HCT116 (cell line): ENCODE measurements around the gene DHRS13. TPM values are rescaled to one million over a fixed set of nuclear protein-coding genes. Genes with fewer than 3 reads are reported as not detected.

Experiments
- ATAC-seq: fragments of 200-7000 bp; cut with Tn5 transposase; 2 replicates; pipeline ENCODE4 v1.9.1; 2020; ENCODE audit warnings: mild to moderate bottlenecking, moderate library complexity
- BruUV-seq: library from RNA; stranded (reverse); fragments of 400-500 nt; replicated peaks from 2 replicates; lab custom pipeline; 2021; lab: Mats Ljungman, UMichigan
- CTCF ChIA-PET: fragments of 300-600 bp; sonication (Branson Sonifier 250); formaldehyde crosslinking; loops from one replicate; lab custom pipeline; 2021; ENCODE audit warnings: antibody characterized with exemption; lab: Charles Lee
- POLR2A ChIA-PET: fragments of 300-600, 350-600 bp; sonication (Branson Sonifier 250); formaldehyde crosslinking; loops from one replicate; lab custom pipeline; 2021; ENCODE audit warnings: antibody characterized with exemption; lab: Charles Lee
- RAD21 ChIA-PET, 2 experiments: fragments of 300-600 bp; sonication (Branson Sonifier 250); formaldehyde crosslinking; loops; one replicate each; lab custom pipeline; 2023; ENCODE audit warnings: low total read pairs in 2 of 2; ENCODE audit not compliant: uncharacterized antibody in 2 of 2, unreplicated experiment in 2 of 2, low non-redundant PET in 1 of 2; lab: Charles Lee
- DNase-seq: peaks from one replicate; pipeline ENCODE4 v3.0.0-alpha.2; 2010; ENCODE audit warnings: low read depth, low spot score
- H2AFZ ChIP-seq: fragments of 200-600 bp; shearing (Covaris generic), sonication (generic); 2 replicates; pipeline ENCODE4 v1.6.1; 2017; ENCODE audit warnings: low read depth, mixed run types, mixed read lengths, antibody characterized with exemption, low read length; ENCODE audit not compliant: poor library complexity, severe bottlenecking
- H3K27ac ChIP-seq: 2 replicates; pipeline ENCODE4 v1.5.1; 2012; ENCODE audit warnings: low read depth, low read length
- H3K27me3 ChIP-seq: fragments of 200-600 bp; sonication (generic); 2 replicates; pipeline ENCODE4 v1.6.1; 2016; ENCODE audit warnings: mixed run types, low read length, mixed read lengths; ENCODE audit not compliant: insufficient read depth
- H3K36me3 ChIP-seq, 2 experiments: fragments of 200-500 bp in 1 of 2; fragments of 200-600 bp in 1 of 2; sonication (Bioruptor generic) in 1 of 2; sonication (generic) in 1 of 2; 2 replicates each; pipeline versions ENCODE4 v1.5.1 to v1.6.1; 2014 to 2016; ENCODE audit warnings: low read length in 2 of 2, inconsistent platforms in 1 of 2, mixed read lengths in 1 of 2, mixed run types in 1 of 2; ENCODE audit not compliant: insufficient read depth in 2 of 2, control insufficient read depth in 1 of 2
- H3K4me1 ChIP-seq, 2 experiments: fragments of 200-600 bp in 1 of 2; sonication (generic) in 1 of 2; 2 replicates each; pipeline versions ENCODE4 v1.5.1 to v1.6.1; 2012 to 2017; ENCODE audit warnings: low read length in 2 of 2, inconsistent platforms in 1 of 2, mild to moderate bottlenecking in 1 of 2, mixed read lengths in 1 of 2, mixed run types in 1 of 2, moderate library complexity in 1 of 2; ENCODE audit not compliant: insufficient read depth in 2 of 2, control insufficient read depth in 1 of 2
- H3K4me2 ChIP-seq: fragments of 200-600 bp; sonication (generic); 2 replicates; pipeline ENCODE4 v1.6.1; 2017; ENCODE audit warnings: mixed run types, low read length, mixed read lengths
- H3K4me3 ChIP-seq, 2 experiments: fragments of 200-600 bp in 1 of 2; sonication (generic) in 1 of 2; replicated peaks in 1 of 2; 2 replicates each; pipeline ENCODE4 v1.5.1; 2011 to 2016; ENCODE audit warnings: low read length in 2 of 2, control low read depth in 1 of 2, low read depth in 1 of 2, mild to moderate bottlenecking in 1 of 2, mixed read lengths in 1 of 2, mixed run types in 1 of 2
- H3K79me2 ChIP-seq: fragments of 200-600 bp; sonication (generic); 2 replicates; pipeline ENCODE4 v1.6.1; 2017; ENCODE audit warnings: mild to moderate bottlenecking, mixed run types, low read length, moderate library complexity, mixed read lengths; ENCODE audit not compliant: insufficient read depth
- H3K9ac ChIP-seq: fragments of 200-600 bp; sonication (generic); 2 replicates; pipeline ENCODE4 v1.6.1; 2016; ENCODE audit warnings: low read length, mixed read lengths
- H3K9me2 ChIP-seq: fragments of 200-600 bp; sonication (generic), shearing (Covaris generic); 2 replicates; pipeline ENCODE4 v1.6.1; 2017; ENCODE audit warnings: mixed run types, mild to moderate bottlenecking, moderate library complexity; ENCODE audit not compliant: insufficient read depth
- H3K9me3 ChIP-seq, 2 experiments: fragments of 200-500 bp in 1 of 2; fragments of 200-600 bp in 1 of 2; sonication (Bioruptor generic) in 1 of 2; sonication (generic) in 1 of 2; 2 replicates each; pipeline ENCODE4 v1.6.1; 2014 to 2017; ENCODE audit warnings: low read length in 2 of 2, mixed read lengths in 2 of 2, inconsistent platforms in 1 of 2, low read depth in 1 of 2, mild to moderate bottlenecking in 1 of 2, mixed run types in 1 of 2, moderate library complexity in 1 of 2; ENCODE audit not compliant: control insufficient read depth in 1 of 2, insufficient read depth in 1 of 2
- H4K20me1 ChIP-seq: fragments of 200-600 bp; sonication (generic), shearing (Covaris generic); 2 replicates; pipeline ENCODE4 v1.6.1; 2017; ENCODE audit warnings: mixed run types, mild to moderate bottlenecking, moderate library complexity; ENCODE audit not compliant: insufficient read depth
- CBX3 ChIP-seq: IDR thresholded peaks from 2 replicates; pipeline ENCODE4 v1.6.1; 2012; ENCODE audit warnings: low read depth
- CTCF ChIP-seq, 3 experiments: fragments of 200-600 bp in 1 of 3; sonication (generic) in 1 of 3; IDR thresholded peaks in 2 of 3; conservative IDR thresholded peaks in 1 of 3; 2 replicates each; pipeline ENCODE4 v1.5.1; 2012 to 2017; ENCODE audit warnings: low read depth in 2 of 3, low read length in 2 of 3, antibody characterized with exemption in 1 of 3, borderline replicate concordance in 1 of 3, control low read depth in 1 of 3, mild to moderate bottlenecking in 1 of 3, mixed read lengths in 1 of 3, mixed run types in 1 of 3, moderate library complexity in 1 of 3; ENCODE audit not compliant: insufficient read depth in 1 of 3
- EGR1 ChIP-seq: IDR thresholded peaks from 2 replicates; pipeline ENCODE4 v1.6.1; 2012; ENCODE audit warnings: low read depth
- ELF1 ChIP-seq: IDR thresholded peaks from 2 replicates; pipeline ENCODE4 v1.6.1; 2012; ENCODE audit warnings: low read depth, borderline replicate concordance
- FOSL1 ChIP-seq: IDR thresholded peaks from 2 replicates; pipeline ENCODE4 v1.6.1; 2012; ENCODE audit warnings: low read depth
- POLR2A ChIP-seq: IDR thresholded peaks from 2 replicates; pipeline ENCODE4 v1.7.0; 2011; ENCODE audit warnings: borderline replicate concordance; ENCODE audit not compliant: insufficient read depth, insufficient read length; ENCODE audit errors: extremely low read depth
- POLR2AphosphoS5 ChIP-seq: IDR thresholded peaks from 2 replicates; pipeline ENCODE4 v1.6.1; 2011; ENCODE audit warnings: mild to moderate bottlenecking, low read depth, low read length, moderate library complexity
- intact Hi-C: fragments of 100-400 bp; cut with micrococcal nuclease; formaldehyde crosslinking; loops from 2 replicates; pipeline ENCODE4 v1.10.0; 2022
- total RNA-seq: library from RNA; stranded (reverse); gene quantifications from one replicate; pipeline ENCODE4 v1.2.1, GENCODE V29; 2021; ENCODE audit not compliant: unreplicated experiment

Gene DHRS13
- total RNA-seq, 1 experiment from 2014 or later = 13.5 TPM

- ChIA-PET RAD21 (no interaction called here), CTCF (interaction anchor here (2.7 kb wide), 1 partner anchor 181 kb away, joined by 9 read pairs; no protein-coding TSS in a partner anchor), POLR2A (interaction anchor here (1.4 kb wide), 1 partner anchor 180 kb away, joined by 5 read pairs; the partner anchor contains the start of gene NEK8)
- H3K79me2 ChIP-seq = no peaks in the 10 kb centered on the region
- intact Hi-C loops = loop anchor here (10.0 kb wide), 1 partner anchor 264 kb away; the partner anchor contains the start of gene BLTP2
- no peaks in the 10 kb centered on the region for H3K9me2 ChIP-seq
- peaks cover 55 to 59% of the 10 kb centered on the region in 2 experiments for H3K36me3 ChIP-seq
- TF ChIP-seq FOSL1 (no peak), ELF1 (no peak), EGR1 (no peak), CTCF (IDR thresholded peaks at IDR 0.05 in 2 of 3, conservative IDR thresholded peaks at IDR 0.05 in 1 of 3; ENCODE audit: borderline replicate concordance in 1 of 3, insufficient read depth in 1 of 3, low read depth in 2 of 3, low read length in 2 of 3) (no peak), POLR2AphosphoS5 (no peak), CBX3 (no peak), POLR2A (no peak)
- no peak overlapping the region for H3K9ac ChIP-seq
- no peak for DNase-seq
- no peaks in the 10 kb centered on the region for H3K9me3 ChIP-seq
- no peaks in the 10 kb centered on the region for H3K27me3 ChIP-seq
- no peak overlapping the region for H3K27ac ChIP-seq
- no peak overlapping the region for H2AFZ ChIP-seq
- no peak overlapping the region for H3K4me3 ChIP-seq
- no peaks in the 10 kb centered on the region for H3K4me1 ChIP-seq
- ATAC-seq = no peak
- H4K20me1 ChIP-seq = no peaks in the 10 kb centered on the region
- no peak overlapping the region for H3K4me2 ChIP-seq
- BruUV-seq = no TSS peak
Measured at GRCh38 chr17:28908640-28909167, 5.8 kb upstream of the DHRS13 start.
